ENCODE measurements around the gene ATN1.
"Not testable (repeated sequence)": the region's sequence is repeated elsewhere in the genome, so short reads cannot be mapped to it uniquely, and the experiment has no call there.

Gene ATN1

DNA sequence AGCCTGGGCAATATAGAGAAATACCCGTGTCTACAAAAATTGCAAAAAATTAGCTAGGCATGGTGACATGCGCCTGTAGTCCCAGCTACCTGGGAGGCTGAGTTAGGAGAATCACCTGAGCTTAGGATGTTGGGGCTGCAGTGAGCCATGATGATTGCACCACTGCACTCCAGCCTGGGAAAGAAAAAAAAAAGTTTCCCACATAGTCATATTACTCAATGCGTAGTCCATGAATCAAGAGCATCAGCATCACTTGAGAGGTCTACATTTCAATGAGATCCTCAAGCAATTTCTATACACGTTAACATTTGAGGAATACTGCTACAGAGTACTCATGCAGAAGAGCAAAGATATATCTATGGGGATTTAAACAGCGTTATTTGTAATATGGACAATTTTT lies 28.3 kb upstream of the ATN1 start:
- H3K9ac ChIP-seq (ENCODE audit: insufficient read length), result no peak overlapping the region
- no peak overlapping the region for H3K4me3 ChIP-seq
- H3K27ac ChIP-seq, result no peak overlapping the region
- DNase-seq (ENCODE audit: low read depth, low spot score), result no peak
- no peaks in the 10 kb centered on the region for H3K36me3 ChIP-seq (ENCODE audit: insufficient read depth, low read length)
- H3K9me3 ChIP-seq (ENCODE audit: low read depth, low read length), result no peaks in the 10 kb centered on the region
- no peak for TF ChIP-seq FOXP2 (optimal IDR thresholded peaks at IDR 0.05; ENCODE audit: control extremely low read depth, extremely low read length, insufficient read depth)
- TF ChIP-seq POLR2AphosphoS5 (IDR thresholded peaks at IDR 0.05; ENCODE audit: borderline replicate concordance, low read depth, low read length), result no peak
- no peak for TF ChIP-seq EZH2 (IDR thresholded peaks at IDR 0.05)

DNA sequence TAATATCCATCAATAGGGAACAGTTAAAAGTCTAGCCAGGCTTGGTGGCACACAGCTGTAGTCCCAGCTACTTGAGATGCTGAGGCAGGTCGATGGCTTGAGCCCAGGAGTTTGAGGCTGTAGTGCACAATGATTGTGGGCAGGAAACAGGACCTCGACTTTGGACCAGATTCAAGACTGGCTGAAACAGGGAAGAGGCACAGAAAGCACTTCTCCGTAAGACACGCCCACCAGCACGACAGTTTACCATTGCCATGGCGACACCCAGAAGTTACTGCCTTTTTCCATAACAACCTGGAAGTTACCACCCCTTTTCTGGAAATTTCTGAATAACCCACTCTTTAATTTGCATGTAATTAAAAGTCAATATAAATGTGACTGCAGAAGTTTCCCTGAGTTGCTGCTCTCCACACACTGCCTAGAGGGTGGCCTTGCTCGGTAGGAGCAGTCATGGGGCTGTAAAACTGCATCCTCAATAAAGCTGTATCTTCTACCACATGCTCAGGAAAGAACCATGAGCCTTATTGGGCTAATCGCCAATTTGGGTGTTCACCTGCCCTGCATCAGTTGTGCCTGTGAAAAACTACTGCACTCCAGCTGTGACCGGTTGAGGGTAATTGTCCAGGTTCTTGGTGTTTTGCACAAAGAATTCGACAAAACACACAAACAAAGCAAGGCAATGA lies 27.8 kb upstream of the ATN1 start:
- H3K36me3 ChIP-seq (ENCODE audit: insufficient read depth, low read length), result no peaks in the 10 kb centered on the region
- no peak overlapping the region for H3K27ac ChIP-seq
- H3K9ac ChIP-seq (ENCODE audit: insufficient read length), result no peak overlapping the region
- DNase-seq (ENCODE audit: low read depth, low spot score), result no peak
- TF ChIP-seq POLR2AphosphoS5 (IDR thresholded peaks at IDR 0.05; ENCODE audit: borderline replicate concordance, low read depth, low read length) (no peak), EZH2 (IDR thresholded peaks at IDR 0.05) (no peak), FOXP2 (optimal IDR thresholded peaks at IDR 0.05; ENCODE audit: control extremely low read depth, extremely low read length, insufficient read depth) (no peak)
- no peak overlapping the region for H3K4me3 ChIP-seq
- no peaks in the 10 kb centered on the region for H3K9me3 ChIP-seq (ENCODE audit: low read depth, low read length)

DNA sequence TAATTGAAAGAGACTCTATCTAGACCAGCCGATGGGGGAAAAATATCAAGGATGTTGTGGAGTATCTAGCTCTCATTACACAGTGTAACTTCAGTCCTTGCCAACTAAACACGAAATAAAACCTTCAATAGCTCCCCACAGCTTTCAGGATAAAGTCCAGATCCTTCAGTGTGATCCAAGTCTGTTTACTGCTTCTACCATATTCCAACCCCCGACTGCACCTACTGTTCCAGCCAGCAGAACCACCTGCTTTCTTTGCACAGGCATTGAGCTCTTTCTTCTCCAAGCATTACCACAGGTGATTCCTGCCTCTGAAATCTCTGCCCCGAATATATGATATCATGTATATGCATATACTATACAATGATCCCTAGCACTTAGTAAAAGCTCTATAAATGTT lies 25.3 kb upstream of the ATN1 start:
- no peak overlapping the region for H3K9ac ChIP-seq (ENCODE audit: insufficient read length)
- no peaks in the 10 kb centered on the region for H3K9me3 ChIP-seq (ENCODE audit: low read depth, low read length)
- no peak for DNase-seq (ENCODE audit: low read depth, low spot score)
- H3K4me3 ChIP-seq, result no peak overlapping the region
- no peaks in the 10 kb centered on the region for H3K36me3 ChIP-seq (ENCODE audit: insufficient read depth, low read length)
- H3K27ac ChIP-seq, result no peak overlapping the region
- TF ChIP-seq FOXP2 (optimal IDR thresholded peaks at IDR 0.05; ENCODE audit: control extremely low read depth, extremely low read length, insufficient read depth) (no peak), POLR2AphosphoS5 (IDR thresholded peaks at IDR 0.05; ENCODE audit: borderline replicate concordance, low read depth, low read length) (no peak), EZH2 (IDR thresholded peaks at IDR 0.05) (no peak)

DNA sequence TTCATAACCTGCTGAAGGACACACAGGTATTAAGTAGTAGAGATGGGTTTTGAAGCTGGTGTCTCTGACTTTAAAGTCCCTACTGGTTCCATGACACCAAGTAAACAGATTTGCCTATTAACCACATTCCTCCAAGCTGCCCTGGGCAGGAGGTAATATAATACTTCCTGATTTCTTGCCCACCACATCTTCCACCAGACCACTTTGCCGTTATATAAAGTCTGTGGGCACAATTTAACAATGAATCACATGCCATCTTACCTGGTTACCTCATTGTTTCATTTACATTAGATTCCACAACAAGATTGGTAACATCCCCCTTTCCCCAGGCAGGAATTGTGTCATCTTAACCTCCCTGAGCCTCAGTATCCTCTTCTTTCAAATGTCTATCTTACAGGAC lies 24.0 kb upstream of the ATN1 start:
- no peaks in the 10 kb centered on the region for H3K36me3 ChIP-seq (ENCODE audit: insufficient read depth, low read length)
- H3K9me3 ChIP-seq (ENCODE audit: low read depth, low read length), result no peaks in the 10 kb centered on the region
- no peak overlapping the region for H3K4me3 ChIP-seq
- DNase-seq (ENCODE audit: low read depth, low spot score), result no peak
- TF ChIP-seq POLR2AphosphoS5 (IDR thresholded peaks at IDR 0.05; ENCODE audit: borderline replicate concordance, low read depth, low read length) (no peak), EZH2 (IDR thresholded peaks at IDR 0.05) (no peak), FOXP2 (optimal IDR thresholded peaks at IDR 0.05; ENCODE audit: control extremely low read depth, extremely low read length, insufficient read depth) (no peak)
- peak overlapping the region; percentile 68 for H3K27ac ChIP-seq
- peak overlapping the region; percentile 68 for H3K9ac ChIP-seq (ENCODE audit: insufficient read length)

DNA sequence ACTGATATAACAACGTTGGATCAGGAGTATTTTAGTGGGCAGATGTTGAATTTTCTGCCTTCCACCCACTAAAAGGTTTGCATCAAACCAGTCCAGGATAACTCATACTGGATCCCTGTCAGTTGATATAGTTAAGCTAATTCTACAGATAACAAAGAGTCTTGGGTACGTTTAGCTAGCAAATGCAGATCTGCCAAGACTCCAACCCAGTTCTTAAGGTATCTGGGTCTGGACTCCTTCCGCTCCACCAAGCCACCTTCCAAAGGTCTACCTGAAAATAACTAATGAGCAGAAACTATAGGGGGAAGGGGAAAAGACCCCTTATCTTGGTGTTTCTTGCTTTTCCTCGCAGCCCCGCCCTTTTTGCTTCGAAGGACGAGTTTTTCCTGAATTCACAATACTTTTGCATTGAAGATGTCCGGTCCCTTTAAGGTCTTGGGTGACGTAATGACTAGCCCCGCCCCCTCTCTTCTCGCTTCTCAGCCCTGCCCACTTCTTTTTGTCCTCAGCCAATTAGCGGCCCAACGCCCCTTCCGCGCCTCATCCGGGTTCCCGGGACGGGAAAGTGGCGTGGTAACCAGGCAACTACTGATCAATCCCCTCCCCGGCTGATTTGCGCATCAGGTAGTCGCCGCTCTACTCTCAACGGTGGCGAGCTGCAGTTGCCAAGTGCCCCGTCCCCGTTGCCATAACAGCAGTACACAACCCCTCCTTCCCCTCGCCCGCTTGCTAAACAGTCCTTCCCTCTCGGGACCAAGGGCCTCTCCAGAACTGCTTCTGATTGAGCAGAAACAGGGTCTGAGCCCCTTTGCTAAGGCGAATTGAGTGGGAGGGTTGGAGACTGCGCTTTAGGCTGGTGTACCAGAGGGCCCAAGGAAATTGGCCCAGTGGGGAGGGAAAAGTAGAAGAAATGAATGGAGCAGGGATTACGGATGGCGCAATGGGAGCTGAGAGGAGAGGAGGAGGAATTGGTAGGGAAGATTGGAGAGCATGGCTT lies 23.2 kb upstream of the ATN1 start, which contains the start of gene LRRC23:
TSS of gene LRRC23 (plus strand) at position 543 of the 997 bp plus-strand sequence. CDS start 812 bp downstream, outside the sequence.
- peak; percentile 88 for DNase-seq (ENCODE audit: low read depth, low spot score)
- H3K4me3 ChIP-seq, result peak within 1 kb of the TSS; percentile 80
- TF ChIP-seq POLR2AphosphoS5 (IDR thresholded peaks at IDR 0.05; ENCODE audit: borderline replicate concordance, low read depth, low read length), result peak; percentile 73; the same call in 1 of the 2 replicates
- no peak for TF ChIP-seq EZH2 (IDR thresholded peaks at IDR 0.05)
- H3K9me3 ChIP-seq (ENCODE audit: low read depth, low read length), result no peaks in the 10 kb centered on the region
- no peaks in the 10 kb centered on the region for H3K36me3 ChIP-seq (ENCODE audit: insufficient read depth, low read length)
- peak within 1 kb of the TSS; percentile 75 for H3K9ac ChIP-seq (ENCODE audit: insufficient read length)
- H3K27ac ChIP-seq, result peak within 1 kb of the TSS; percentile 68

DNA sequence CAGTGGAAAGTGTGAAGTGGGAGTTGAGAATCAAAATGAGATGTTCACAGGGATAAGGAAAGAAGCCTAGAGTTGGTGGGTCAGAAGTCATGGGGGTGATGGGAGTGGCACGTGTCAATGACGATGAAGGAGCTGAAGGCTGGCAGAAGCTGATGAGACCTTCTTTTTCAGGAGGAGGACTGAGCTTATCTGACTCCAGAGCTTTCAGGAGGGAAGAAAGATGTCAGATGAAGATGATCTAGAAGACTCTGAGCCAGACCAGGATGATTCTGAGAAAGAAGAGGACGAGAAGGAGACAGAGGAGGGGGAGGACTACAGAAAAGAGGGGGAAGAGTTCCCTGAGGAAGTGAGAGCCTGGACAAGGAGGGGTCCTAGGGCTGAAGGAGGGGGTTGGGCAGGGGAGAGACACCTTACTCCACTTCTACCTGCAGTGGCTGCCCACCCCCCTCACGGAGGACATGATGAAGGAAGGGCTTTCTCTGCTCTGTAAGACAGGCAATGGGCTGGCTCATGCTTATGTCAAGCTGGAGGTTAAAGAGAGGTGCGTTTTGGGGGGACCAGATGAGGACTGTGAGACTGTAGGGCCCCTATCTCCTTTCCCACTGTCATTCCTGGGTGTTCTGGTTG lies 22.2 kb upstream of the ATN1 start:
- H3K4me3 ChIP-seq, result peak overlapping the region; percentile 80
- no peak overlapping the region for H3K9ac ChIP-seq (ENCODE audit: insufficient read length)
- no peak overlapping the region for H3K27ac ChIP-seq
- no peaks in the 10 kb centered on the region for H3K9me3 ChIP-seq (ENCODE audit: low read depth, low read length)
- TF ChIP-seq FOXP2 (optimal IDR thresholded peaks at IDR 0.05; ENCODE audit: control extremely low read depth, extremely low read length, insufficient read depth) (no peak), POLR2AphosphoS5 (IDR thresholded peaks at IDR 0.05; ENCODE audit: borderline replicate concordance, low read depth, low read length) (no peak), EZH2 (IDR thresholded peaks at IDR 0.05) (no peak)
- H3K36me3 ChIP-seq (ENCODE audit: insufficient read depth, low read length), result no peaks in the 10 kb centered on the region
- no peak for DNase-seq (ENCODE audit: low read depth, low spot score)

DNA sequence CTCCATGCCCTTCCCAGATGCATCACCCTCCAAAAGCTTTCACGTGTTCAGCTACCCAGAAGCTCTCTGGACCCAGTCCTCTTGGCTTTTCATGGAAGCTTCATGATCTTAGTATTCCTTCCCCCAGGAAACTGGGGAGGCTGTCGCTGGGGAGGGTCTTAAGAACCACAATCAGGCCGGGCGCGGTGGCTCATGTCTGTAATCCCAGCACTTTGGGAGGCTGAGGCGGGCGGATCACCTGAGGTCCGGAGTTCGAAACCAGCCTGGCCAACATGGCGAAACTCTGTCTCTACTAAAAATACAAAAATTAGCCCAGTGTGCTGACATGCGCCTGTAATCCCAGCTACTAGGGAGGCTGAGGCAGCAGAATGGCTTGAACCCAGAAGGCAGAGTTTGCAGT lies 19.6 kb upstream of the ATN1 start:
- not testable (repeated sequence) for DNase-seq (ENCODE audit: low read depth, low spot score); H3K9ac ChIP-seq (ENCODE audit: insufficient read length); H3K27ac ChIP-seq; H3K36me3 ChIP-seq (ENCODE audit: insufficient read depth, low read length); H3K9me3 ChIP-seq (ENCODE audit: low read depth, low read length); H3K4me3 ChIP-seq

DNA sequence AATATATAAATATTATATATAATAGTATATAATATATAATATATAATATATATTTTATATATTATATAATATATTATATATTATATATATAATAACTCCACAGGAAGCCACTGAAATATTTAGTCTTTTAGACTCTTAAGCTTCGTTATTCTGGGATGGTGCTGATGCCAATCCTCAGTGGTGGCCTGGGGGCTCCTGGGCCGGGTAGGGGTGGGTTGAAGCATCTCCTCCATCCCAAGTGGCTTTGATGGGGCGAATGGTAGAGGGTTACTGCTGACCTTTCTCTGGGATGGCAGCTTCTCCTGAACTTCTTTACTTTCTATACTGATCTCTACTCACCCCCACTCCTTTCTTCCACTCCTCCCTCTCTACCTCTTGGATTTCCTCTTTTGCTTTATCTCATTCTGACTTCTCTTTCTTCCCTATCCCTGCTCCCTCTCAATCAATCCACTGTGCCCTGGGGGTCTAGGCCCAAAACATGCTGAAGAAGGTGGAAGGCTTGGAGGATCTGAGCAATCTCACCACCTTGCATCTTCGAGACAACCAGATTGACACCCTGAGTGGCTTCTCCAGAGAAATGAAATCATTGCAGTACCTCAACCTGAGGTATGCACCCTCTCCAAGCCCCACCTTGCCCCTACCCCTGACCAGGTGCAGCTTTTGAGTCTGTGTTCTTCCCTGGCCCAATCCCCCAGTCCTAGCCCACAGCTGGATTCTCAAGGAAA lies 18.2 kb upstream of the ATN1 start:
- DNase-seq (ENCODE audit: low read depth, low spot score), result no peak
- TF ChIP-seq FOXP2 (optimal IDR thresholded peaks at IDR 0.05; ENCODE audit: control extremely low read depth, extremely low read length, insufficient read depth), result no peak
- no peak for TF ChIP-seq POLR2AphosphoS5 (IDR thresholded peaks at IDR 0.05; ENCODE audit: borderline replicate concordance, low read depth, low read length)
- no peak for TF ChIP-seq EZH2 (IDR thresholded peaks at IDR 0.05)

More for the DNA sequence above, 18.2 kb upstream of the ATN1 start:
- Histone ChIP-seq H3K9me3 (ENCODE audit: low read depth, low read length) (no peaks in the 10 kb centered on the region), H3K36me3 (ENCODE audit: insufficient read depth, low read length) (no peaks in the 10 kb centered on the region), H3K27ac (no peak overlapping the region), H3K9ac (ENCODE audit: insufficient read length) (no peak overlapping the region), H3K4me3 (no peak overlapping the region)

Data from SK-N-MC (cell line).